Neural cell (in vitro differentiated cells): ENCODE results near the gene NRG3. TPM values are rescaled to one million over a fixed set of nuclear protein-coding genes. Genes with fewer than 3 reads are reported as not detected.

Source experiments
- H2AFZ ChIP-seq: fragments of 200-600, 300-800 bp; sonication (generic), shearing (Covaris generic); 2 replicates; pipeline ENCODE4 v1.6.0; 2014; ENCODE audit warnings: low read depth, mild to moderate bottlenecking, antibody characterized with exemption, low read length, moderate library complexity
- H3F3A ChIP-seq: fragments of 200-600 bp; shearing (Covaris generic); 2 replicates; pipeline ENCODE4 v1.6.1; 2016; ENCODE audit warnings: mild to moderate bottlenecking, moderate library complexity, mixed read lengths, antibody characterized with exemption, low read length; ENCODE audit not compliant: insufficient read depth, poor library complexity, severe bottlenecking
- H3K27ac ChIP-seq: fragments of 200-600, 300-800 bp; sonication (generic), shearing (Covaris generic); 2 replicates; pipeline ENCODE4 v1.5.1; 2014; ENCODE audit warnings: mild to moderate bottlenecking, low read length, moderate library complexity
- H3K27me3 ChIP-seq: fragments of 300-800, 200-600 bp; sonication (generic), shearing (Covaris generic); 2 replicates; pipeline ENCODE4 v1.6.0; 2014; ENCODE audit warnings: mild to moderate bottlenecking, low read depth, low read length, moderate library complexity; ENCODE audit not compliant: insufficient read depth
- H3K36me3 ChIP-seq: fragments of 300-800, 200-600 bp; sonication (generic), shearing (Covaris generic); 2 replicates; pipeline ENCODE4 v1.5.1; 2014; ENCODE audit warnings: mild to moderate bottlenecking, antibody characterized with exemption, low read length, moderate library complexity; ENCODE audit not compliant: insufficient read depth
- H3K4me2 ChIP-seq: fragments of 300-800, 200-600 bp; sonication (generic), shearing (Covaris generic); 2 replicates; pipeline ENCODE4 v1.6.0; 2014; ENCODE audit warnings: mild to moderate bottlenecking, low read length
- H3K4me3 ChIP-seq: fragments of 300-800, 200-600 bp; sonication (generic), shearing (Covaris generic); 2 replicates; pipeline ENCODE4 v1.5.1; 2014; ENCODE audit warnings: mild to moderate bottlenecking, low read length, moderate library complexity
- H3K79me2 ChIP-seq: fragments of 200-600 bp; shearing (Covaris generic); replicated peaks from 2 replicates; pipeline ENCODE4 v1.6.0; 2014; ENCODE audit warnings: mild to moderate bottlenecking, low read length, moderate library complexity; ENCODE audit not compliant: insufficient read depth
- H3K9ac ChIP-seq: fragments of 300-800, 200-600 bp; sonication (generic), shearing (Covaris generic); 2 replicates; pipeline ENCODE4 v1.6.1; 2016; ENCODE audit warnings: mild to moderate bottlenecking, low read length, mixed read lengths
- H3K9me2 ChIP-seq: fragments of 200-600 bp; shearing (Covaris generic); 2 replicates; pipeline ENCODE4 v1.6.1; 2016; ENCODE audit warnings: mild to moderate bottlenecking, low read length, mixed read lengths; ENCODE audit not compliant: insufficient read depth
- H3K9me3 ChIP-seq: fragments of 200-600, 300-800 bp; sonication (generic), shearing (Covaris generic); 2 replicates; pipeline ENCODE4 v1.6.1; 2016; ENCODE audit warnings: mild to moderate bottlenecking, mixed run types, low read length, moderate library complexity, mixed read lengths
- H4K20me1 ChIP-seq: fragments of 200-600 bp; shearing (Covaris generic); 2 replicates; pipeline ENCODE4 v1.6.1; 2016; ENCODE audit warnings: mild to moderate bottlenecking, mixed run types; ENCODE audit not compliant: insufficient read depth
- EP300 ChIP-seq: fragments of 450-650 bp; conservative IDR thresholded peaks from 2 replicates; pipeline ENCODE4 v1.6.1; 2014; ENCODE audit warnings: antibody characterized with exemption, mild to moderate bottlenecking, moderate library complexity; ENCODE audit not compliant: poor library complexity, severe bottlenecking
- EZH2 ChIP-seq: fragments of 200-600, 300-800 bp; shearing (Covaris generic), sonication (generic); IDR thresholded peaks from 2 replicates; pipeline ENCODE4 v1.6.1; 2014; ENCODE audit warnings: antibody characterized with exemption, low read length, borderline replicate concordance, mild to moderate bottlenecking; ENCODE audit not compliant: insufficient read depth, poor library complexity, severe bottlenecking
- MXI1 ChIP-seq: fragments of 450-650 bp; conservative IDR thresholded peaks from 2 replicates; pipeline ENCODE4 v1.6.1; 2014; ENCODE audit warnings: antibody characterized with exemption, mild to moderate bottlenecking; ENCODE audit not compliant: poor library complexity, severe bottlenecking
- POLR2AphosphoS5 ChIP-seq: IDR thresholded peaks from 2 replicates; pipeline ENCODE4 v1.6.1; 2012
- RAD21 ChIP-seq: fragments of 450-650 bp; conservative IDR thresholded peaks from 2 replicates; pipeline ENCODE4 v1.6.1; 2014; ENCODE audit warnings: antibody characterized with exemption, mild to moderate bottlenecking, moderate library complexity
- TAF1 ChIP-seq: IDR thresholded peaks from 2 replicates; pipeline ENCODE4 v1.6.1; 2012; ENCODE audit warnings: low read depth
- polyA plus RNA-seq: library from polyadenylated mRNA; depleted of rRNA; stranded (reverse); fragments of >200 nt; gene quantifications from 2 replicates; pipeline ENCODE4 v1.2.3, GENCODE V29; 2014
- TF ChIP-seq, protein P1 (sequence below): IDR thresholded peaks from 2 replicates; pipeline ENCODE4 v1.6.1; 2012; ENCODE audit warnings: borderline replicate concordance

The NRG3 gene
- polyA plus RNA-seq, 1 donor from 2014 or later: 14.0 TPM

DNA sequence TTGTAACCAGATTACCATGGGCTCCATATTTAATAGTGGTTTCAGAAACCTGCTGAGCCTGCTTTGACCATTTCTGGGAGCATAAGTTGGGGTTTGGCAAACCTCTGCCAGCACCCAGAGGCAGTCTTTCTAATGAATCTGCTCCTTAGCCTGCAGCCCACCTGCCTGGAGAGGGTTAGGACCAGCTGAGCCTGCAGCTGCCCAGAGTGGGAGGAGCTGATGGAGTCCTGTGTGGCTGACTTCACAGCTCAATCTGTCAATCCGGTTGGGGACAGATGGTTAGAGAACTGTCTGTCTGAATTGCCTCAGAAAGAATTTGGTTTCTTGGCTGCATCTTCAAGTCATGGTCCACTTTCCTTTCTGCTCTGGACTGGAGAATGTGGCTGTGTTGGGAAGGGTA, 444.6 kb downstream of the NRG3 start:
- TF ChIP-seq MXI1 (no peak), RAD21 (no peak), TAF1 (no peak)
- TF ChIP-seq, protein P1, sequence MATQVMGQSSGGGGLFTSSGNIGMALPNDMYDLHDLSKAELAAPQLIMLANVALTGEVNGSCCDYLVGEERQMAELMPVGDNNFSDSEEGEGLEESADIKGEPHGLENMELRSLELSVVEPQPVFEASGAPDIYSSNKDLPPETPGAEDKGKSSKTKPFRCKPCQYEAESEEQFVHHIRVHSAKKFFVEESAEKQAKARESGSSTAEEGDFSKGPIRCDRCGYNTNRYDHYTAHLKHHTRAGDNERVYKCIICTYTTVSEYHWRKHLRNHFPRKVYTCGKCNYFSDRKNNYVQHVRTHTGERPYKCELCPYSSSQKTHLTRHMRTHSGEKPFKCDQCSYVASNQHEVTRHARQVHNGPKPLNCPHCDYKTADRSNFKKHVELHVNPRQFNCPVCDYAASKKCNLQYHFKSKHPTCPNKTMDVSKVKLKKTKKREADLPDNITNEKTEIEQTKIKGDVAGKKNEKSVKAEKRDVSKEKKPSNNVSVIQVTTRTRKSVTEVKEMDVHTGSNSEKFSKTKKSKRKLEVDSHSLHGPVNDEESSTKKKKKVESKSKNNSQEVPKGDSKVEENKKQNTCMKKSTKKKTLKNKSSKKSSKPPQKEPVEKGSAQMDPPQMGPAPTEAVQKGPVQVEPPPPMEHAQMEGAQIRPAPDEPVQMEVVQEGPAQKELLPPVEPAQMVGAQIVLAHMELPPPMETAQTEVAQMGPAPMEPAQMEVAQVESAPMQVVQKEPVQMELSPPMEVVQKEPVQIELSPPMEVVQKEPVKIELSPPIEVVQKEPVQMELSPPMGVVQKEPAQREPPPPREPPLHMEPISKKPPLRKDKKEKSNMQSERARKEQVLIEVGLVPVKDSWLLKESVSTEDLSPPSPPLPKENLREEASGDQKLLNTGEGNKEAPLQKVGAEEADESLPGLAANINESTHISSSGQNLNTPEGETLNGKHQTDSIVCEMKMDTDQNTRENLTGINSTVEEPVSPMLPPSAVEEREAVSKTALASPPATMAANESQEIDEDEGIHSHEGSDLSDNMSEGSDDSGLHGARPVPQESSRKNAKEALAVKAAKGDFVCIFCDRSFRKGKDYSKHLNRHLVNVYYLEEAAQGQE: no peak
- no peaks in the 10 kb centered on the region for H4K20me1 ChIP-seq
- H3K27ac ChIP-seq: no peak overlapping the region
- H2AFZ ChIP-seq: no peak overlapping the region
- no peak overlapping the region for H3K4me2 ChIP-seq
- H3K79me2 ChIP-seq: no peaks in the 10 kb centered on the region
- no peaks in the 10 kb centered on the region for H3K9me3 ChIP-seq
- no peak overlapping the region for H3K9ac ChIP-seq
- H3K36me3 ChIP-seq: no peaks in the 10 kb centered on the region
- H3K4me3 ChIP-seq: no peak overlapping the region
- H3K9me2 ChIP-seq: no peaks in the 10 kb centered on the region
- no peaks in the 10 kb centered on the region for H3K27me3 ChIP-seq
- H3F3A ChIP-seq: no peaks in the 10 kb centered on the region

DNA sequence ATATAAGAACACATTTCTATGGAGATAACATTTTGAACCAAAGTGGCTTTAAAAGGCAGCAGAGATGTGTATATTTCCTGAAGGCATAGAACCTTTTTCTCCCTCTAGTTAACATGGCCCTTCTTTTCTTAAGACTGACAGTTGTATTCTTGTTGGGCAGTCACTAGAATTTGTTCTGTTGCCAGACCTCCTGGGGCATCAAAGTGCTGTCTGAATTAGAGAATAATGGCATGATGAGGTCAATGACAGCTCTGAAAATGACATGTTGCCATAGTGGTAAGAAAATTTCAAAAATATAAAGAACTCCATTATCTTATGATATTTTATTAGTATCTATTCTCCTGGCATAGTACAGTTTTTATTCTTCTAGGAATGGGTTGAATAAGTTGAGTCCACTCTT, 446.7 kb downstream of the NRG3 start:
- Histone ChIP-seq H3K27me3 (no peaks in the 10 kb centered on the region), H3K79me2 (no peaks in the 10 kb centered on the region), H3K36me3 (no peaks in the 10 kb centered on the region), H3K4me2 (peak overlapping the region; percentile 2), H2AFZ (no peak overlapping the region), H3F3A (no peaks in the 10 kb centered on the region), H3K27ac (peak overlapping the region; percentile 56), H3K9me3 (no peaks in the 10 kb centered on the region), H3K9me2 (no peaks in the 10 kb centered on the region), H3K9ac (no peak overlapping the region), H4K20me1 (no peaks in the 10 kb centered on the region), H3K4me3 (no peak overlapping the region)
- TF ChIP-seq EP300: peak; percentile 88
- TF ChIP-seq, protein P1: no peak
- TF ChIP-seq POLR2AphosphoS5: peak; percentile 79

DNA sequence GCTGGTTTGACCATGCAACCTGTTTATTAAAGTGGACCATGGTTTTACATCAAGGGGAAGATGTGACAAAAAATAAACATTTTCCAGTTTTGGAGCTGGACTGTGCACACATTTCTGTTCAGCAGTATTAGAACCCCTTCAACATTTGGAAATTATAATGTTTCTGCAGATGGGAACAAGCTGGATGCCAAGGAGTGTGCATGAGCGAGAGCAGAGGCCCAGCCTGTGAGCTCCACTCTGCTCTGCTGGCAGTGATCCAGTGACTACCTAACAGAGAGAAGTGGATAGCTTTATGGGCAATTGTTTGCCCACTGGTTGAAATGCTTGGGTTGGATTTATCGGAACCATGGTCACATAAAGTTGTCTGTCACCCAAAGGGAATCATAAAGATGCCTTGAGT, 456.7 kb downstream of the NRG3 start:
- Histone ChIP-seq H3K27ac (no peak overlapping the region), H4K20me1 (no peaks in the 10 kb centered on the region), H3K9me3 (no peaks in the 10 kb centered on the region), H3K36me3 (no peaks in the 10 kb centered on the region), H3K4me3 (no peak overlapping the region), H2AFZ (no peak overlapping the region), H3K79me2 (no peaks in the 10 kb centered on the region), H3K9me2 (no peaks in the 10 kb centered on the region), H3F3A (no peaks in the 10 kb centered on the region), H3K9ac (no peak overlapping the region), H3K27me3 (no peaks in the 10 kb centered on the region), H3K4me2 (no peak overlapping the region)
- TF ChIP-seq POLR2AphosphoS5: no peak
- TF ChIP-seq MXI1: no peak
- no peak for TF ChIP-seq EZH2
